Fibroblast of skin of left quadriceps (primary cell): ENCODE results near the gene SMCR8.
"Not testable (repeated sequence)": the region's sequence is repeated elsewhere in the genome, so short reads cannot be mapped to it uniquely, and the experiment has no call there.

Experiments used
- DNase-seq, 2 experiments: peaks; one replicate each; pipeline ENCODE4 v3.0.0-alpha.2; 2013; ENCODE audit warnings: low read depth in 2 of 2

The SMCR8 gene

GRCh38 chr17:18314731-18315561 lies at the start of gene SMCR8, which contains the start of gene TOP3A:
SMCR8 (plus strand) TSS chr17:18315293; CDS start chr17:18315790, 497 bp downstream.
TOP3A (minus strand) TSS chr17:18314994; CDS start chr17:18314778, 216 bp downstream.
- DNase-seq: peak; percentile 96 to 97

GRCh38 chr17:18267366-18267765 lies 47.7 kb upstream of the SMCR8 start:
- DNase-seq: no peak

GRCh38 chr17:18267927-18268711 lies 47.0 kb upstream of the SMCR8 start:
- DNase-seq: no peak

GRCh38 chr17:18270046-18270931 lies 44.8 kb upstream of the SMCR8 start:
- DNase-seq: no peak

- DNase-seq: no peak
Observed at GRCh38 chr17:18277076-18277475, 38.0 kb upstream of the SMCR8 start.

GRCh38 chr17:18278867-18279266 lies 36.2 kb upstream of the SMCR8 start:
- DNase-seq: no peak

GRCh38 chr17:18280249-18280648 lies 34.8 kb upstream of the SMCR8 start:
- DNase-seq: no peak

GRCh38 chr17:18280766-18281371 lies 34.2 kb upstream of the SMCR8 start:
- no peak for DNase-seq

- DNase-seq: no peak
Observed at GRCh38 chr17:18281788-18282187, 33.3 kb upstream of the SMCR8 start.

- no peak for DNase-seq
Observed at GRCh38 chr17:18285296-18285695, 29.8 kb upstream of the SMCR8 start.

- no peak for DNase-seq
Observed at GRCh38 chr17:18291718-18292540, 23.2 kb upstream of the SMCR8 start.

- not testable (repeated sequence) for DNase-seq
Observed at GRCh38 chr17:18298061-18298460, 17.0 kb upstream of the SMCR8 start.

- no peak for DNase-seq
Observed at GRCh38 chr17:18300725-18301480, 14.2 kb upstream of the SMCR8 start.

- DNase-seq: not testable (repeated sequence)
Observed at GRCh38 chr17:18303206-18303605, 11.9 kb upstream of the SMCR8 start.

GRCh38 chr17:18309202-18309601 lies 5.9 kb upstream of the SMCR8 start:
- DNase-seq: no peak

- no peak for DNase-seq
Observed at GRCh38 chr17:18314059-18314730, 898 bp upstream of the SMCR8 start.

- DNase-seq: no peak
Observed at GRCh38 chr17:18315562-18315922, 449 bp downstream of the SMCR8 start.

- no peak for DNase-seq
Observed at GRCh38 chr17:18315961-18316360, 868 bp downstream of the SMCR8 start.

GRCh38 chr17:18318117-18318516 lies 3.0 kb downstream of the SMCR8 start:
- DNase-seq: no peak
